K562 (cell line): Measurements from ENCODE around the gene NPTXR. TPM values are rescaled to one million over a fixed set of nuclear protein-coding genes. Genes with fewer than 3 reads are reported as not detected.

ENCODE experiments used
- ATF3 ChIP-seq, 2 experiments: fragments of 450-650 bp in 1 of 2; sonication (generic) in 1 of 2; formaldehyde crosslinking in 1 of 2; IDR thresholded peaks in 1 of 2; conservative IDR thresholded peaks in 1 of 2; 2 replicates each; pipeline versions ENCODE4 v1.6.1 to v1.8.1; 2016 to 2023; ENCODE audit warnings: mild to moderate bottlenecking in 2 of 2, moderate library complexity in 2 of 2, inconsistent platforms in 1 of 2, missing genetic modification reagents in 1 of 2
- ESRRB ChIP-seq: fragments of 250-450 bp; sonication (Bioruptor Pico); IDR thresholded peaks from 2 replicates; pipeline ENCODE4 v1.5.0; 2020; ENCODE audit warnings: mild to moderate bottlenecking, moderate library complexity, borderline replicate concordance
- GABPA ChIP-seq: fragments of 200-800 bp; sonication (Bioruptor generic); conservative IDR thresholded peaks from 2 replicates; pipeline ENCODE4 v1.6.1; 2016; ENCODE audit warnings: low read depth, missing genetic modification characterization, missing compliant biosample characterization
- TRIM24 ChIP-seq, 2 experiments: fragments of 450-650 bp; IDR thresholded peaks; 2 replicates each; pipeline ENCODE4 v1.6.1; 2016
- TRIM28 ChIP-seq: fragments of 450-650 bp; IDR thresholded peaks from 2 replicates; pipeline ENCODE4 v1.6.1; 2017
- TSHZ1 ChIP-seq: fragments of 250-450 bp; sonication (Bioruptor Pico); IDR thresholded peaks from 2 replicates; pipeline ENCODE4 v1.4.0; 2020; ENCODE audit warnings: mild to moderate bottlenecking, moderate library complexity
- U2AF1 ChIP-seq: fragments of 200-400 bp; formaldehyde crosslinking; optimal IDR thresholded peaks from 2 replicates; pipeline ENCODE3; 2017; ENCODE audit warnings: mild to moderate bottlenecking, low read depth, low read length, moderate library complexity
- USF2 ChIP-seq: sonication (generic); formaldehyde crosslinking; IDR thresholded peaks from 2 replicates; pipeline ENCODE4 v1.5.0; 2020; ENCODE audit warnings: missing genetic modification reagents
- ZNF41 ChIP-seq: fragments of 250-450 bp; sonication (Bioruptor Pico); conservative IDR thresholded peaks from 2 replicates; pipeline ENCODE4 v1.4.0; 2020; ENCODE audit warnings: mild to moderate bottlenecking
- polyA plus RNA-seq, 8 experiments: library from polyadenylated mRNA; depleted of rRNA in 4 of 8; stranded (reverse) in 5 of 8; unstranded in 3 of 8; fragments of >200 nt; fragmentation: Nextera tagmentation in 2 of 8; fragmentation: Illumina TruSeq in 1 of 8; extraction: Ambion mirVana in 2 of 8; extraction: Trizol in 1 of 8; gene quantifications; 2 replicates each; pipeline versions ENCODE4 v1.2.1 to v1.2.3, GENCODE V29; 2011 to 2014; ENCODE audit warnings: inconsistent platforms in 1 of 8, missing spikeins in 1 of 8
- total RNA-seq, 7 experiments: library from RNA; depleted of rRNA in 6 of 7; stranded (reverse); fragments of >200 nt in 6 of 7; fragmentation: Illumina TruSeq in 2 of 7; extraction: Trizol in 2 of 7; gene quantifications; 2 replicates each; pipeline versions ENCODE4 v1.2.1 to v1.2.3, GENCODE V29; 2011 to 2021; ENCODE audit warnings: low replicate concordance in 1 of 7
- TF ChIP-seq, protein P1 (sequence below): sonication (generic); formaldehyde crosslinking; IDR thresholded peaks from 2 replicates; pipeline ENCODE4 v1.8.0; 2022; ENCODE audit warnings: missing genetic modification reagents, mild to moderate bottlenecking, borderline replicate concordance
- TF ChIP-seq, protein P2 (sequence below): sonication (generic); formaldehyde crosslinking; IDR thresholded peaks from 2 replicates; pipeline ENCODE4 v1.9.0; 2022; ENCODE audit warnings: mild to moderate bottlenecking, missing genetic modification reagents

The NPTXR gene
- total and polyA plus RNA-seq, 9 of the 15 experiments (the other 6 are each of a cell fraction or from before 2014, with no cell fraction given), result 0.01 to 3.1 (median 1.1) TPM

GRCh38 chr22:38799265-38800002, 44.4 kb downstream of the NPTXR start (continued):
- TF ChIP-seq TSHZ1 (CRISPR knock-in tag) (no peak), TRIM24 (IDR thresholded peaks at IDR 0.05) (0 out of 4 replicates have a peak, but pooled peaks of 1 of the 2 experiments have one; percentile 25), USF2 (peak; percentile 55), ESRRB (CRISPR knock-in tag) (no peak), TRIM28 (peak; percentile 54; the same call in 1 of the 2 replicates), ZNF41 (CRISPR knock-in tag) (no peak), ATF3 (IDR thresholded peaks at IDR 0.05) (peak; percentile 57), ATF3 (CRISPR knock-in tag; conservative IDR thresholded peaks at IDR 0.05) (no peak), U2AF1 (no peak), GABPA (tag) (0 out of 2 replicates have a peak, but pooled peaks have one; percentile 23)
- TF ChIP-seq, protein P1, sequence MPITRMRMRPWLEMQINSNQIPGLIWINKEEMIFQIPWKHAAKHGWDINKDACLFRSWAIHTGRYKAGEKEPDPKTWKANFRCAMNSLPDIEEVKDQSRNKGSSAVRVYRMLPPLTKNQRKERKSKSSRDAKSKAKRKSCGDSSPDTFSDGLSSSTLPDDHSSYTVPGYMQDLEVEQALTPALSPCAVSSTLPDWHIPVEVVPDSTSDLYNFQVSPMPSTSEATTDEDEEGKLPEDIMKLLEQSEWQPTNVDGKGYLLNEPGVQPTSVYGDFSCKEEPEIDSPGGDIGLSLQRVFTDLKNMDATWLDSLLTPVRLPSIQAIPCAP (CRISPR knock-in tag), result no peak
- TF ChIP-seq, protein P2, sequence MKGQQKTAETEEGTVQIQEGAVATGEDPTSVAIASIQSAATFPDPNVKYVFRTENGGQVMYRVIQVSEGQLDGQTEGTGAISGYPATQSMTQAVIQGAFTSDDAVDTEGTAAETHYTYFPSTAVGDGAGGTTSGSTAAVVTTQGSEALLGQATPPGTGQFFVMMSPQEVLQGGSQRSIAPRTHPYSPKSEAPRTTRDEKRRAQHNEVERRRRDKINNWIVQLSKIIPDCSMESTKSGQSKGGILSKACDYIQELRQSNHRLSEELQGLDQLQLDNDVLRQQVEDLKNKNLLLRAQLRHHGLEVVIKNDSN, result peak; percentile 70
